Right lobe of liver (tissue), 4 donors: ENCODE measurements around the gene CDK14.

Experiments
- CTCF ChIP-seq, 4 donors: fragments of 200-600 bp in 3 of 4; fragments of 450-650 bp in 1 of 4; IDR thresholded peaks; one replicate each; pipeline versions ENCODE4 v1.5.1 to v1.8.0; 2016 to 2022; ENCODE audit warnings: antibody characterized with exemption in 4 of 4, mild to moderate bottlenecking in 2 of 4
- POLR2A ChIP-seq: fragments of 450-650 bp; IDR thresholded peaks from one replicate; pipeline ENCODE4 v1.6.1; 2017; ENCODE audit warnings: antibody characterized with exemption, mild to moderate bottlenecking
- donor health status: DM: no; HTN: no; CAD: no.
- donor health status: DM: no; HTN: no; CAD: no.
- donor health status: DM: no; HTN: yes; CAD: no.

GRCh38 chr7:90817151-90817550 is 221.0 kb downstream of the CDK14 start:
- TF ChIP-seq CTCF (IDR thresholded peaks at IDR 0.05) (no peak), POLR2A (no peak)
